ENCODE data around the gene PLXNC1.

DNA sequence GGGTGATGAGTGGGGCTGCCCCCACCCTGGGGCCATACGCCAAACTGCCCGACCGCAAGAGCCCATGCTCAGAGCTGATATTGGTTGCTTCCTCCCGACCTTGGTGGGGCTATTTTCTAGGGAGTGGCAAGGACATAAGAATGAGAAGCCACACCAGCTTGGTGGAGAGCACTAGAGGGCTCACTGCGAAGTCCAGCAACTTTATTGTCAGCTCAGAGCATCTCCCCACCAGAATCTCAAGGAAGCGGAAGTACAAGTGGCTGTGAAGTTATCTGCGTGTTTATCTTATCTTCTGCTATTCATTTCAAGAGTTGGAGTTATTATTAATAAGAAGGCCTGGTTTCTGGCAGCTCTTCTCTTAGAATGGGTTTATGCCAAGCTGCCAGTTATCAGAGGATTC is 4.9 kb upstream of the PLXNC1 start:
- TF ChIP-seq EZH2 (IDR thresholded peaks at IDR 0.05; ENCODE audit: low read length), result no peak
- TF ChIP-seq, protein P1, sequence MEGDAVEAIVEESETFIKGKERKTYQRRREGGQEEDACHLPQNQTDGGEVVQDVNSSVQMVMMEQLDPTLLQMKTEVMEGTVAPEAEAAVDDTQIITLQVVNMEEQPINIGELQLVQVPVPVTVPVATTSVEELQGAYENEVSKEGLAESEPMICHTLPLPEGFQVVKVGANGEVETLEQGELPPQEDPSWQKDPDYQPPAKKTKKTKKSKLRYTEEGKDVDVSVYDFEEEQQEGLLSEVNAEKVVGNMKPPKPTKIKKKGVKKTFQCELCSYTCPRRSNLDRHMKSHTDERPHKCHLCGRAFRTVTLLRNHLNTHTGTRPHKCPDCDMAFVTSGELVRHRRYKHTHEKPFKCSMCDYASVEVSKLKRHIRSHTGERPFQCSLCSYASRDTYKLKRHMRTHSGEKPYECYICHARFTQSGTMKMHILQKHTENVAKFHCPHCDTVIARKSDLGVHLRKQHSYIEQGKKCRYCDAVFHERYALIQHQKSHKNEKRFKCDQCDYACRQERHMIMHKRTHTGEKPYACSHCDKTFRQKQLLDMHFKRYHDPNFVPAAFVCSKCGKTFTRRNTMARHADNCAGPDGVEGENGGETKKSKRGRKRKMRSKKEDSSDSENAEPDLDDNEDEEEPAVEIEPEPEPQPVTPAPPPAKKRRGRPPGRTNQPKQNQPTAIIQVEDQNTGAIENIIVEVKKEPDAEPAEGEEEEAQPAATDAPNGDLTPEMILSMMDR (optimal IDR thresholded peaks at IDR 0.05 in 1 of 3, IDR thresholded peaks at IDR 0.05 in 1 of 3, conservative IDR thresholded peaks at IDR 0.05 in 1 of 3; ENCODE audit: extremely low read depth in 1 of 3, insufficient read depth in 2 of 3, low read length in 3 of 3), result no peak
